Suprapubic skin (tissue), 4 donors: Measurements from ENCODE around the gene PARP1.

Source experiments
- POLR2A ChIP-seq, 2 donors: fragments of 450-650 bp; IDR thresholded peaks; one replicate each; pipeline ENCODE4 v1.6.1; 2017; ENCODE audit warnings: antibody characterized with exemption in 2 of 2, mild to moderate bottlenecking in 2 of 2, moderate library complexity in 2 of 2
- POLR2AphosphoS5 ChIP-seq, 3 donors: sonication (generic); formaldehyde crosslinking; IDR thresholded peaks; one replicate each; pipeline ENCODE4 v1.6.1; 2017; ENCODE audit warnings: antibody characterized with exemption in 3 of 3
- TF ChIP-seq, protein P1 (sequence below), 2 donors: fragments of 200-600 bp in 1 of 2; fragments of 450-650 bp in 1 of 2; sonication (generic) in 1 of 2; IDR thresholded peaks; one replicate each; pipeline ENCODE4 v1.5.1; 2016 to 2019; ENCODE audit warnings: antibody characterized with exemption in 2 of 2, mild to moderate bottlenecking in 1 of 2, moderate library complexity in 1 of 2

DNA sequence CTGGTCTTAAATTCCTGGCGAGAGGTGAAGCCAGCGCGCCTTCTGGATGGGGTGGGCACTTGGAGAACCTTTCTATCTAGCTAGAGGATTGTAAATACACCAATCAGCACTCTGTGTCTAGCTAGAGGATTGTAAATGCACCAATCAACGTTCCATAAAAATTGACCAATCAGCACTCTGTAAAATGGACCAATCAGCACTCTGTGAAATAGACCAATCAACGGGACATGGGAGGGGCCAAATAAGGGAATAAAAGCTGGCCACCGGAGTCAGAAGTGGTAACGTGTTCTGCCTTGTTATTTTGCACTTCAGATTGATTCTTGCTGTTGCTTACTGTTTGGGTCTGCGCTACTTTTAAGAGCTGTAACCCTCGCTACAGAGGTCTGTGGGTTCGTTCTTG is 87.0 kb downstream of the PARP1 start:
- TF ChIP-seq, protein P1, sequence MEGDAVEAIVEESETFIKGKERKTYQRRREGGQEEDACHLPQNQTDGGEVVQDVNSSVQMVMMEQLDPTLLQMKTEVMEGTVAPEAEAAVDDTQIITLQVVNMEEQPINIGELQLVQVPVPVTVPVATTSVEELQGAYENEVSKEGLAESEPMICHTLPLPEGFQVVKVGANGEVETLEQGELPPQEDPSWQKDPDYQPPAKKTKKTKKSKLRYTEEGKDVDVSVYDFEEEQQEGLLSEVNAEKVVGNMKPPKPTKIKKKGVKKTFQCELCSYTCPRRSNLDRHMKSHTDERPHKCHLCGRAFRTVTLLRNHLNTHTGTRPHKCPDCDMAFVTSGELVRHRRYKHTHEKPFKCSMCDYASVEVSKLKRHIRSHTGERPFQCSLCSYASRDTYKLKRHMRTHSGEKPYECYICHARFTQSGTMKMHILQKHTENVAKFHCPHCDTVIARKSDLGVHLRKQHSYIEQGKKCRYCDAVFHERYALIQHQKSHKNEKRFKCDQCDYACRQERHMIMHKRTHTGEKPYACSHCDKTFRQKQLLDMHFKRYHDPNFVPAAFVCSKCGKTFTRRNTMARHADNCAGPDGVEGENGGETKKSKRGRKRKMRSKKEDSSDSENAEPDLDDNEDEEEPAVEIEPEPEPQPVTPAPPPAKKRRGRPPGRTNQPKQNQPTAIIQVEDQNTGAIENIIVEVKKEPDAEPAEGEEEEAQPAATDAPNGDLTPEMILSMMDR (IDR thresholded peaks at IDR 0.05) = no peak
- TF ChIP-seq POLR2A (IDR thresholded peaks at IDR 0.05) = no peak
- no peak for TF ChIP-seq POLR2AphosphoS5 (IDR thresholded peaks at IDR 0.05)
